GM12891 (cell line): ENCODE data around the gene STXBP6.

Experiments used
- DNase-seq: peaks from one replicate; pipeline ENCODE4 v3.0.0; 2011; ENCODE audit warnings: low spot score; ENCODE audit not compliant: insufficient read length
- FAIRE-seq: peaks from 2 replicates; lab custom pipeline; 2011; peaks lifted over from hg19 to GRCh38; lab: Jason Lieb, UNC
- PAX5 ChIP-seq: IDR thresholded peaks from 2 replicates; pipeline ENCODE4 v1.6.1; 2011; ENCODE audit warnings: low read length, moderate library complexity, mild to moderate bottlenecking; ENCODE audit not compliant: insufficient read depth, severe bottlenecking
- POLR2A ChIP-seq: IDR thresholded peaks from 2 replicates; pipeline ENCODE4 v1.6.1; 2011; ENCODE audit warnings: low read depth, low read length, control low read depth
- POLR2AphosphoS5 ChIP-seq: IDR thresholded peaks from 2 replicates; pipeline ENCODE4 v1.6.1; 2011; ENCODE audit warnings: low read depth, low read length, control low read depth
- POU2F2 ChIP-seq: IDR thresholded peaks from 2 replicates; pipeline ENCODE4 v1.6.1; 2011; ENCODE audit warnings: low read depth, mild to moderate bottlenecking, control low read depth, low read length, moderate library complexity
- SPI1 ChIP-seq: IDR thresholded peaks from 2 replicates; pipeline ENCODE4 v1.6.1; 2011; ENCODE audit warnings: low read depth, low read length, control low read depth
- TAF1 ChIP-seq: IDR thresholded peaks from 2 replicates; pipeline ENCODE4 v1.6.1; 2011; ENCODE audit warnings: low read depth, low read length, control low read depth

The STXBP6 gene

DNA sequence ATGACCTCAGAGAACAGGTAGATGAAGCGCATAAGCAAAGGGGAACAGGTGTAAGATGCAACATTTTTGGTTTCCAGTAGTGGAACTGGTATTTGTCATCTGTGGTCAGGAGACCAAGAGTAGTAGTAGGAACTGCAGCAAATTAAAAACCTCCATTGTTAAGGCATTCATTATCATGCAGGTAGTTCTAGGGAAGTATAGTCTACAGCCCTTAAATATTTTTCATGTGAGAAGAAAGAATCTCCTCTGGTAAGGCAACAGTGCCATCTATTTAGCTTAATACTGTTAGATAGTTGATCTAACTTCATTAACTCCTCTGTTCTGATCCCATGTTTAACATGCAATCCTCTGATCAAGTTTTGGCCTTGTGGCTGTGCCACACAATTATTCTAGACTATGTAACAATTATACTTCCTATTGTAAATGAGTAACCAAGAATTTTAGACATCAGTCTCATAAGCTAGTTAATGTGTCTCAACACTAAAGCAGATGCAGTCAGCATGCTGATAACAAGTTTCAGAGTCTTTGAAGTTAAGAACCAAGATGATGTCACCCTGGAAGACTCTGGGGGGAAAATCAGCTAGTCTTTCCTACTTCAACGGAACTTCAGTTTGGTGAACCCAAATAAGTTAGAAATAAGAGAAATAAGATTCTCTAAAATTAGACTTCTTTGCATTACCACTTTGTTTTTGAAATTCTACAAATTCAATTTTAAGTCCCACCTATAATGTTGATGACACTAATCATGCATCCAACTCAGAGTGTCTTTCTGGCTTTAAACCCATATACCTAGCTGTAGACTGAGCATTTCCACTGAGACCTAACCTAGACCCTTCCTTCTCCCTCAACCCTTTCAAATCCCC lies 70.9 kb downstream of the STXBP6 start:
- TF ChIP-seq POLR2AphosphoS5 (no peak), PAX5 (no peak), POLR2A (no peak), POU2F2 (no peak), TAF1 (no peak), SPI1 (no peak)
- DNase-seq (no peak), FAIRE-seq (no peak)

DNA sequence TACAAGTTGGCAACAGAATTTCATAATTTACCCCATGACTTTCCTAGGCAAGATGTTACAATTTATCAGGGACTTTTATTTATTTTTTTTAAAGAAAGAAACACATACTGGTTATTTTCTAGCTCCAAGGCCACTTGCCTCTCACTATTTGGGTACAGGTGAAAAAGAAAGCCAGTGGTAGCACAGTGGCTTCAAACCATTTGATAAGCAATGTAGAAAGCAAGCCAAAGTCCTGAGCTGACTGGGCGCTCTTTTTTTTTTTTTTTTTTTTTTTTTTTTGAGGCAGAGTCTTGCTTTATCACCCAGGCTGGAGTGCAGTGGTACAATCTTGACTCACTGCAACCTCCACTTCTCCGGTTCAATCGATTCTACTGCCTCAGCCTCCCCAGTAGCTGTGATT lies 73.3 kb downstream of the STXBP6 start:
- FAIRE-seq (no peak), DNase-seq (no peak)
- TF ChIP-seq PAX5: no peak
- no peak for TF ChIP-seq POLR2AphosphoS5
- no peak for TF ChIP-seq SPI1
- TF ChIP-seq POU2F2: no peak
- TF ChIP-seq TAF1: no peak
- no peak for TF ChIP-seq POLR2A

DNA sequence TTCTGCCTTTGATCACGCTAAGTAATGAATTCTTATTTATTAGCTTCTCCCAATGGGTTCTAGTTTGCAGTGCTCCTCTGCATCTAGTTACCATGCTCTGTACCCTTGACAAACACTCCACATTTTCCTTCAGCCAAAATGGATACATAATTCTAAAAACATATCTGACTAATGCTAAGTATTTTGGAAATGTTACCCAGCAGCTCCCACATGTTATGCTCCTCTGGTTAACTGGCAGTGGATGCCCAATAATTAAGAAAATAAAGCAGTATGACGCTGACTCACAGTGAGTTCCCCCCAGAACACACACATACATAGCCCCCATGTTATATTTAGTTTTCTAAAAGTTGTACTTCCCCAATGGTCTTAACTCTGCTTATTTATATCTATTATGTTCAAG lies 74.6 kb downstream of the STXBP6 start:
- TF ChIP-seq POLR2AphosphoS5 (no peak), SPI1 (no peak), PAX5 (no peak), TAF1 (no peak), POU2F2 (no peak), POLR2A (no peak)
- FAIRE-seq (no peak), DNase-seq (no peak)

DNA sequence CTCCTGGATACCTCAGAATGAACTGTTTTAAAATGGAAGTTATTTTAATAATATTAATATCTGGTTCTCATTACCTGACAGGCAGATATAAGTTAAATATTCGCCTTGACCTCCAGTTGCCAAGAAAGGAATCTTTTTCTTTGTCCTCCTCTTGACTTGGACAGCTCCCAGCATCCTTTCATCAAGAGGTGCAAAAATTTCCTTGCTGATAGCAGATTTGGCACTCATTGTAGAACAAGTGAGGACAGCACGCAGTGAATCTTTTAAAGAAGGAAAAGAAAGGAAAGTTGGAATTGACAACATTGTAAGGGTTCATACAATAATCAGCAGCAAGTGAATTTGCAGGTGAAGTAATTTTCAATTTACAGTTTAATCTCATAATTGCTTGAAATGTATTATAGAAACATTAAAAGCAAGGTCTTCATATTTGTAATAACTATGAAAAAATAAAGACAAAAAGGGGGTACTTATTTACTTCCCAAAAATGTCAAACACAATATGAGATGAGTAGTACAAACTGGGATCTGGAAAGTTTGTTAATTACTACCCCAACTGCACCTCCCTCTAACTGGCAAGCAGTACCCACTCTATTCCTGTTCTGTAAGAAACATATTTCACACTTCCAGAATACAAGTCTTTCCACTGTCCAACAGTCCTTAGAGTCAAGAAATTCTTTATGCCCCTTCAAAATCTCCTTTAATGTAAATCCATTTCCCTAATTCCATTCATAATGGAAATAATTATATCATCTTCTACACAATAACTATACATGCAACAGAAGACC lies 75.2 kb downstream of the STXBP6 start:
- TF ChIP-seq PAX5: no peak
- no peak for TF ChIP-seq TAF1
- no peak for TF ChIP-seq POLR2A
- TF ChIP-seq SPI1: no peak
- TF ChIP-seq POU2F2: no peak
- no peak for TF ChIP-seq POLR2AphosphoS5
- DNase-seq (no peak), FAIRE-seq (no peak)

DNA sequence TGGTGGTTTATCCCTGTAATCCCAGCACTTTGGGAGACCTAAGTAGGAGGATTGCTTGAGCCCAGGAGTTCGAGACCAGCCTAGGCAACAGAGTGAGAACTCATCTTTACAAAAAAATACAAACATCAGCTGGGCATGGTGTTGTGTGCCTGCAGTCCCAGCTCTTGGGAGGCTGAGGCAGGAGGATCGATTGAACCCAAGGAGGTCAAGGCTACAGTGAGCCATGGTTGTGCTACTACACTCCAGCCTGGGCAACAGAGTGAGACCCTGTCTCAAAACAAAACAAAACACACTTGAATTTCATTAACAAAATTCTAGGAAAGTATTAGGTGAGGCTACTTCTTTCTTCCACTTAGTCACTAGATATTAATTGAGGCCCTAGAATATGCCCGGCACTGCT lies 77.1 kb downstream of the STXBP6 start:
- TF ChIP-seq PAX5 (no peak), SPI1 (no peak), POU2F2 (no peak)
- no peak for FAIRE-seq
- no peak for DNase-seq

DNA sequence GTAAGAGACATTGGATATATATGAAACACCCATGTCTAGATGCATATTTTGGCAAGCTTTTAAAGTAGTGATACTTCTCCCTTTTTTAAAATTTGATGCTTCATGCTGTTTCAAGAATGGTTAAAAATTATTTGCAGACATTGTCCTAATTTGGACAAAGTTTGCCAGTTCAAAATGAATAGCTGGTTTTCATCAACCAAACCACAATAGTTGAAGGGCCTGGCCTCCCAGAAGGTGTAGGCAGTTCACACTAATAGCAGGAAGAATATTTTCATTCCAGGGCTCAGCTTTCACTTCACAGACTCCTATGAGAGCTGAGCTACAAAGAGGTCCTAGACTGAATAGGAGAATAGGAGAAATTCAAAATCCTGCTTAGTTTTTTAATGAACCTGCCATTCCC lies 78.7 kb downstream of the STXBP6 start:
- DNase-seq (no peak), FAIRE-seq (no peak)
- TF ChIP-seq TAF1: no peak
- no peak for TF ChIP-seq POLR2A
- TF ChIP-seq SPI1: no peak
- TF ChIP-seq POLR2AphosphoS5: no peak
- no peak for TF ChIP-seq PAX5
- no peak for TF ChIP-seq POU2F2

DNA sequence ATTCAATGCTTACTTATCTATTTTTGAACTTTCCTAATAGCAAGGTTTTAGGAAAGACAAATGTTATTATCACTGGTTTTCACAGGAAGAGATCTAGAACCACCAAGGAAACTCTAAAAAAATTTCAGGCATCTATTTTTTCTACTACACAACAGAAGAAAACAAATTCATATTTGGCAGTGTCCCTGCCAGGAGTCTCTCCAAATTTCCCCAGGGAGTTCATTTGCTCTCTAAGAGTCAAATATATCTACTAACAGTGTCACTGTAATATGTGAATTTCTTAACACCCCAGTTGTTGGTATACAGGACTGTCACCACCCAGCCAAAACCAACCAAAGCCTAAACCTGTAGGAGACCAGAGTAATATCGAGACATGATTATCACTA lies 83.4 kb downstream of the STXBP6 start:
- DNase-seq: no peak
- TF ChIP-seq SPI1 (no peak), TAF1 (no peak), POLR2A (no peak), PAX5 (no peak), POLR2AphosphoS5 (no peak), POU2F2 (no peak)
- no peak for FAIRE-seq

DNA sequence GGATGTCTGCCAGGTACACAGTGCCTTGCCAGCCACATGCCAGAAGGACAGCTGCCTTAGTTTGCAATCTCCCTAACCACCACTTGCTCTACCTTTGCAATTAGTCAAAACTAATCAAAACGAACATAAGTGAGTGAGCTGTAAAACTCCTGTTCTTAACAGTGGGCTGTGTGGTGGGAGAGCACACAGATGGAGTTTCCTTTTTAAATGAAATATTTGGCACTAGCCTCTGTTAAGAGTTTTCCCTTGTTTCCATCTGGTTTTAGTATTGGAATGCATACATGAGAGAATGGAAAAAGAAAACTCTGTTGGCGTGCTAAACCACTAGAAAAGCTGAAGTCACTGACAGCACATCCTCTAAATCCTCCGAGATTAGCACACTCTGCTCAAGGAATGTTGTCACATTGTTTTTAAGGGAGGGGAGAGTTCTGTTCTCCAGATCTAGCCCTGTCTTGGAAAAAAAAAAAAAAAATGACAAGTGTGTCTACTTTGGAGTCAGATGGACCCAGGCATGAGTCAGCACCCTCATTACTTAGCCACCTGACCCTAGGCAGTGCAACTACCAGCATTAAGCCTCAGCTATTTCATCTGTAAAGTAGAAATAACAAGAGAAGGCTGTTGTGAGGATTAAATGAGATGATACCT lies 83.9 kb downstream of the STXBP6 start:
- no peak for DNase-seq
- FAIRE-seq: no peak
- TF ChIP-seq PAX5: no peak
- TF ChIP-seq POLR2AphosphoS5: no peak
- TF ChIP-seq SPI1: no peak
- no peak for TF ChIP-seq POU2F2

DNA sequence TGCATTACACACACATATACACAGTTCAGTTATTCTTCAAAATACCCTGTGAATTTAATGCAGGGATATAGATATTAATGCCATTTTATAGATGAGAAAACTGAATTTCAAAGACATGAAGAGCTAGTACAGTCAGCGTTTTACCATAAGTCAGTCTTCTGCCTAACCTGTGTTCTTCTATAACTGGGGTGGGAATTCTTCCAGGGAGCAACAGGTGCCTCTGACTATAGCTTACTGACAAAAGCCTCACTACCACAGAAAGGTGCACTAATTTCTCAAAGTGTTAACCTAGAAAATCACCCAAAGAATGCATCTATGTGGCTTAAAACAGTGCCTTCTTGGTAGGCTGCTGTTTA lies 84.4 kb downstream of the STXBP6 start:
- no peak for TF ChIP-seq TAF1
- TF ChIP-seq PAX5: no peak
- TF ChIP-seq POU2F2: no peak
- TF ChIP-seq POLR2A: no peak
- no peak for TF ChIP-seq SPI1
- no peak for TF ChIP-seq POLR2AphosphoS5
- FAIRE-seq: no peak

More for the DNA sequence above, 84.4 kb downstream of the STXBP6 start:
- no peak for DNase-seq
